Cerebellar cortex (tissue), 1 donor: ENCODE measurements around the gene UBL3.

ENCODE experiments used
- DNase-seq: peaks from one replicate; pipeline ENCODE4 v3.0.0-alpha.2; 2015; ENCODE audit warnings: low spot score

The UBL3 gene

GRCh38 chr13:29810145-29810742 lies 40.2 kb downstream of the UBL3 start:
- no peak for DNase-seq

GRCh38 chr13:29808264-29808663 lies 42.2 kb downstream of the UBL3 start:
- DNase-seq = no peak

GRCh38 chr13:29805994-29806979 lies 44.1 kb downstream of the UBL3 start:
- DNase-seq = no peak

- no peak for DNase-seq
These were observed 47.2 kb downstream of the UBL3 start for GRCh38 chr13:29803221-29803620.

- DNase-seq = no peak
These were observed 47.8 kb downstream of the UBL3 start for GRCh38 chr13:29802621-29803020.

- no peak for DNase-seq
These were observed 48.6 kb downstream of the UBL3 start for GRCh38 chr13:29801737-29802305.

- DNase-seq = no peak
These were observed 49.3 kb downstream of the UBL3 start for GRCh38 chr13:29801102-29801501.

- DNase-seq = no peak
These were observed 49.7 kb downstream of the UBL3 start for GRCh38 chr13:29800687-29801086.

GRCh38 chr13:29799041-29799440 lies 51.4 kb downstream of the UBL3 start:
- no peak for DNase-seq

- no peak for DNase-seq
These were observed 58.2 kb downstream of the UBL3 start for GRCh38 chr13:29791997-29792780.

- DNase-seq = no peak
These were observed 58.9 kb downstream of the UBL3 start for GRCh38 chr13:29791508-29791907.

- DNase-seq = no peak
These were observed 63.7 kb downstream of the UBL3 start for GRCh38 chr13:29786698-29787097.

- no peak for DNase-seq
These were observed 64.4 kb downstream of the UBL3 start for GRCh38 chr13:29785978-29786377.

- no peak for DNase-seq
These were observed 67.6 kb downstream of the UBL3 start for GRCh38 chr13:29782798-29783197.

GRCh38 chr13:29774830-29775229 lies 75.6 kb downstream of the UBL3 start:
- DNase-seq = no peak

- DNase-seq = peak; percentile 55
These were observed 79.2 kb downstream of the UBL3 start for GRCh38 chr13:29771247-29771646.

GRCh38 chr13:29767006-29767405 lies 83.4 kb downstream of the UBL3 start:
- DNase-seq = no peak

GRCh38 chr13:29763436-29764180 lies 86.8 kb downstream of the UBL3 start:
- no peak for DNase-seq

- no peak for DNase-seq
These were observed 88.6 kb downstream of the UBL3 start for GRCh38 chr13:29761815-29762214.

GRCh38 chr13:29761160-29761559 lies 89.3 kb downstream of the UBL3 start:
- DNase-seq = no peak

GRCh38 chr13:29760544-29760943 lies 89.9 kb downstream of the UBL3 start:
- DNase-seq = no peak
